Hepatic stellate cell (primary cell): Measurements from ENCODE around the gene PHLDA2.
"Not testable (repeated sequence)": the region's sequence is repeated elsewhere in the genome, so short reads cannot be mapped to it uniquely, and the experiment has no call there.

ENCODE experiments used
- DNase-seq: peaks from one replicate; pipeline ENCODE4 v3.0.0; 2011; ENCODE audit warnings: low spot score

PHLDA2 gene

DNA sequence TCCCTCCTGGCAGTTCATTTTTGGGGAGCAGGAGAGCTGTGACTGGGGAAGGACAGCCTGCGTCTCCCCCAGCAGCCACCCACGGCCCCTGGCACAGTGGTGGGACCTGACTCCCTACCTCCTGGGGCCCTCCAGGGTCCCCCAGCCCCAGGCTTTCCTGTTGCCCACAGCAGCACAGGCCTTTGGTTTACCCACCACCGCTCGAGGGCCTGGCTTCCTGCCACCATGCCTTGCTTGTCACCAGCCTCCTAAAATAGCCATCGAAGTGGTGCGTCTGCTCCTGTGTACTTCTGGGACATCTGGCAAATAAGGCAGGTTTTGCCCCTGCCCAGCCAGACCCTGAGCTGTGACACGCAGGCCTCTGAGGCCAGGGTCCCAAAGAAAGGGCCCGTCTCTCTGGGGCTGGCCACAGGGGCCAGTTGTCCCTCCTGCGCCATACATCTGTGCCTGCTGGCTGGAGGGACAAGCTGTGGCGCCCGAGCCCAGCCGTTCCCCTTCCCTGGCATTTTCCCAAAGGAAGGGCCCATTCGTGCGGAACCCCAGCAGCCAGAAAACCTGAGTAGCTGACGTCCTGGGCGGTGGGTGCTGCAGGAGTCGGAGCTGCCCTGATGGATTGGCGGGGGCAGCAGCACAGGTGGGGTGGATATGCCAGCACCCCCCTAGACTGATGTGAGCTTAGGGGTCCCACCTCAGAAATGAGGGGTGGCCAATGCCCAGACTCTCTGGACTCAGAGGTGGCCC lies 14.6 kb downstream of the PHLDA2 start:
- DNase-seq, result no peak

- DNase-seq, result no peak
Measured at GRCh38 chr11:2913776-2914175, 15.4 kb downstream of the PHLDA2 start.

DNA sequence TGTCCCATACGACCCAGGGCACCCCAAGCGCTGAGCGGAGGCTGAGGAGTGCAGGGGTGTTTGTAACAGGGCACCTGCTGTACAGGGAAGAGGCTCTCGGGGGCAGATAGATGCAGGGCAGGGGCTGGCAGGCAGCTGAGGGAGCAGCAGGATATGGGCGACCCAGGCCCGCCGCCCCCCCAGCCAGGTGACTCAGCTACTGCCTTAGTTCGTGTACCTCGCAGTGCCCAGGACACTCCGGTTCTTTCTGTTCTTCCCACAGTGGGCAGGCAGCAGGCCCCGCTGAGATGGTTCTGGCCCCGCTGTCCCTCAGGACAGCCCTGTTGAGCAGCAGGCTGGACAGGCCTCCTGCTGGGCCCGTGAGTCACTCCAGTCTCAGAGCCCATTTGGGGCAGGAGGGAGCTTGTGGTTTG lies 16.2 kb downstream of the PHLDA2 start:
- peak; percentile 79 for DNase-seq

- peak; percentile 95 for DNase-seq
Measured at GRCh38 chr11:2912498-2912897, 16.7 kb downstream of the PHLDA2 start.

- no peak for DNase-seq
Measured at GRCh38 chr11:2911785-2912391, 17.3 kb downstream of the PHLDA2 start.

- DNase-seq, result no peak
Measured at GRCh38 chr11:2911088-2911784, 18.0 kb downstream of the PHLDA2 start.

DNA sequence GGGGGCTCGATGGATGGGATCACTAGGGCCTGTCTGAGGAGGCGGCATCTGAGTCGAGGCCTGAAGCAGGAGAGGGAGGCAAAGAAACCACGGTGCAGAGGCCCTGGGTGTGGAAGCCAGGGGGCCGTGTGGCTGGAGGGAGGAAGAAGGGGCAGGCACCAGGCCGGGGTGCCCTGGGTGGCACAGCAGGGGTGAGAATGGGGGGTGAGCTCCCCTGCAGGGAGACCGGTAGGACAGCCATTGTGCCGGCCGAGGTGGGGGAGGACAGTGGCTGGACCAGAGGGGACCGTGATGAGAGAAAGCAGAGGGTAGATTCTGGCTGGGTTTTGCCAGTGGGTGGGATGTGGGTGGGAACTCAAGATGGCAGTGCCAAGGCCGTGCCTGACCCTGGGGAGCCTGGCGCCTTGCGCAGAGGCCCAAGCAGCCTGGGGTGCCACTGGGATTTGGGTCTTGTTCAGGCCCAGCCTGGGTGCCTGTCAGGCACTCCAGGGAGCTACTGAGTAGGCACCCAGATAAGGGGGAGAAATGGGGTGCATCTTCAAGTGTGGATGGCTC lies 18.7 kb downstream of the PHLDA2 start:
- DNase-seq, result no peak

DNA sequence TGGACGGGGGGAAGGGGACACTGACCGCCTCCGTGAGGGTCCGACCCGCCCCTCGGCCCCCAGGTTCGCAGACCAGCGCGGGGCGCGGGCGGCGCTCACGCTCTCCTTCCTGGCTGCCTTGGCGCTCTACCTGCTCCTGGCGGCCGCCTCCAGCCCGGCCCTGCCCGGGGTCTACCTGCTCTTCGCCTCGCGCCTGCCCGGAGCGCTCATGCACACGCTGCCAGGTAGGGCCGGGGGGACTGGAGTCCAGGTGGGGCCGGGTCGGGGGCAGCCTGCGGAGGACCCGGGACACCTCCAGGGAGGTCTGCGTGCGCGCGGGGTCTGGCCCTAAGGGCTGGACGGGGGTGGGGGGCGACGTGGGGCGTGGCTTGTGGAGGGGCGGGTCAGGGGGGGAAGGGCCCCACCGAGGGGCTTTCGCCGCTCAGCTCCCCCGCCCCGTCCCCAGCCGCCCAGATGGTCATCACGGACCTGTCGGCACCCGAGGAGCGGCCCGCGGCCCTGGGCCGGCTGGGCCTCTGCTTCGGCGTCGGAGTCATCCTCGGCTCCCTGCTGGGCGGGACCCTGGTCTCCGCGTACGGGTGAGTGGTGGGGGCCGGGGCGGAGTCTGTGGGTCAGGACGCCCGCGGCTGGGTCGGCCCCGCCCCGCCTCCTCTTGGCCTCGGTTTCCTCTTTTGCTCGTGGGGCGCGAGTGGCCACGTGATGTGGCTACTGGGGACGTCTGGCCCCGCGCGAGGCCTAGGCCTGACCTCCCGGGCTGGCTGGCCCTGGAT lies 19.9 kb downstream of the PHLDA2 start:
- no peak for DNase-seq

DNA sequence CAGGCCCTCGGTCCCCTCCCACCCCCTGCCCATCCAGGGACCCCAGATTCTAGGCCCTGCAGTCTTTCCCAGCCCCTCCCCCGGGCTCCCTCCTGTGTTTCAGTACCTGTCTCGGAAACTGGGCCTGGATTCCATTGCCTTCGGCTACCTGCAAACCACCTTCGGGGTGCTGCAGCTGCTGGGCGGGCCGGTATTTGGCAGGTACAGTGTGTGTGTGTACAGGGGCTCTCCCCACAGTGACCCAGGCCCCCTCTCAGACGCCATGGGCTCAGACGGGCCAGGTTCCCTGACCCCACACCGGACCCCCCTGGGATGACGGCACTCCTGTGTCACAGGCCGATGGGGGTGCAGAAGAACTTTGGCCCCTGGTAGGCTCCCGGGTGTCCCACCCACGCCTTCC lies 21.1 kb downstream of the PHLDA2 start:
- no peak for DNase-seq

DNA sequence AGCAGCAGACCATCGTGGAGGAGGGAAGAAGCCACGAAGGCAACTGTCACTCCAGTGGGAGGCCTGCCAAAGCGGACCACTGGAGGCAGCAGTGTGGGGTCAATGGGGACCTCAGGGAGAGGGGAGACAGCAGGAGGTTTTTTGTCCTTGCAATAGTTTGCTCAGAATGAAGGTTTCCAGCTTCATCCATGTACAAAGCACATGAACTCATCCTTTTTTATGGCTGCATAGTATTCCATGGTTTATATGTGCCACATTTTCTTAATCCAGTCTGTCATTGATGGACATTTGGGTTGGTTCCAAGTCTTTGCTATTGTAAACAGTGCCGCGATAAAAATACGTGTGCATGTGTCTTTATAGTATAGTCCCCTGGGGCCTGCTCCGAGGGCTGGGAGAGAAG lies 23.9 kb downstream of the PHLDA2 start:
- not testable (repeated sequence) for DNase-seq

- DNase-seq, result no peak
Measured at GRCh38 chr11:2904153-2905052, 24.8 kb downstream of the PHLDA2 start.

DNA sequence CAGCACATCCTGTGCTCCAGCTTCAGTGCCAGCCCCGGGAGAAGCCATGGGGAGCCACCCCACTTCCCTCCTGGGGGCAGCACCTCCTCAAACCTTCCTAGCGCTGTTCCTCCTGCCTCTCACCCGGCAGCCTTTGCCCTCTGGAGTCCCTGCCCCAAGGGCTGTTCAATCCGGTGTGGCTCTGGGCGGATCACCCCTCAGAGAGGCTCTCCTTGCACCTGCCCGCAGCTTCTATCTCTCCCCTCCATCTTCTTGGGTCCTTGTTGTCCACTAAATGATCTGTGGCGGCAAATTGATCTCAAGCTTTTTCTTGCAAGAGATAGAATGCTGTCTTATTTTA lies 25.6 kb downstream of the PHLDA2 start:
- no peak for DNase-seq

GRCh38 chr11:2902784-2903671 lies 26.2 kb downstream of the PHLDA2 start:
- DNase-seq, result no peak

DNA sequence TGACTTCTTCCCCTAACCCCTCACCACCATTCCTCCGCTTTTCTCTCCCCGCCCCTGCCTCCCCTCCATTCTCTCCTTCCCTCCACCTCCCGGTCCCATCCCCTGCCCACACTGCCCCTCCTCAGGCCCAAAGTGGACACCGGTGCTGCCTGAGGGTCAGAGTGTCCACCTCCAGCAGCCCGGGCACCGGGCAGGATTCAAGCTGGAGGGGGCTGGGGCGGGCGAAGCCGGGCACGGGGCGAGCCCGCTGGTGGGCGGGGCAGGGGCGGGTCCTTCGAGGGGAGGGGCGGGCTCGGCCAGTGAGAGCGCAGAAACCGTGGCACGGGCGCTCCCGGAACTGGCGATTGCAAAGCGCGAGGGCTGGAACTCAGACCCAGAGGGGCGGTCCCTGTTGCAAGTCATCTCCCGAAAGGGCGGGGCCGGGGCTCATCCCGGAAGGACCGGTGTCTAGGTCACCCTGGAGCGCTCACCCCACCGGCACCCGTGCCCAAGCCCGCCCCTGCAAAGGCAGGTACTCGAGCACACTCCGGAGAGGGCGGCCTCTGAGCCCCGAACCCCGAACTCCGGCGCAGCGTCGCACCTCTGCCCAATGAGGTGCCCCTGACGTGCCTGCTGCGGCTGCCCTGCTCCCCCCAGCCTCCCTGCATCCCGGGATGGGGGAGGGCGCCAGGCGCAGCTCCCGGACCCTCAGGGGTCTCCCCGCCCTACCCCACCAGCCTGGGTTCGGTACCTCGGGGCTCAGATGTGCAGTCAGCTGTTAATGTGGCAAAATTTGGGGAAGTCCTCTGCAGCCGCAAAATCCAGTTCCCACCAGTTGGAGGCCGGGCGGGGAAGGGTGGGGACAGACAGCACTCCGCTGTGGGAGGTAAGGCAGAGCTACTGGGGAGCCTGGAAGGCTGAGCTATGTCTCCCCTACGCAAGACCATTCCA lies 27.1 kb downstream of the PHLDA2 start:
- peak; percentile 99 for DNase-seq

GRCh38 chr11:2901196-2901796 lies 27.9 kb downstream of the PHLDA2 start:
- no peak for DNase-seq

DNA sequence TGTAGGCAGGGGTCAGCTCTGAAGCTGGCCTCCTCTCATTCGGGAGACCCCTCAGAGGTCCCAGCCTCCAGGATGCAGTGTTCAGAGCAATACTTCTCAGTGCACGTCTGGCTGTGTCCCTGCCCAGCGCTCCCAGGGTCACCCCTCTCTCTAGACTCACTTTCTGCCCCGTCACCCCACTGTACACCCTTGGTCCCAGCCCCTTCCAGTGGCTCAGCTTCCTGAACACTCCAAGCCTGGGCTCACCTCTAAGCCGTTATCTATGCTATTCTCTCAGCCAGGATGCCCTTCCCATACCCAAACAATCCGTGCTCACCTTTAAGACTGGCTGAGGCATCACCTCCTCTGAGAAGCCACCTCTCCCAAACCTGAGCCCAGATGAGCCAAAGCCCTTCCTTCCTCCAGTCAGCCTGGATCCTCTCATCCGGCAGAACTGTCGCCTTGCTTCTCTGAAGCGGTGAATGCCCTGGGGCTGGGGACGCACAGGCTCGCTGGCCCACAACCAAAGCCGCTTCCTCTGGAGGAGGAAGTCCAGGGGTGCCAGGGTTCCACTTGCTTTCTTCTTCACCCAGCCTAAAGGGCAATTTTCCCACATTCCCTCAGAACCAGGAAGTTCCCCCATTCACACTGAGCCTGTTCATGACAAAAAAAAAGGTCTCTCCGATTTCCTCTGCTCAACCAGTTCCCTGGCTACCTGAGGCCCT lies 30.0 kb downstream of the PHLDA2 start:
- no peak for DNase-seq

DNA sequence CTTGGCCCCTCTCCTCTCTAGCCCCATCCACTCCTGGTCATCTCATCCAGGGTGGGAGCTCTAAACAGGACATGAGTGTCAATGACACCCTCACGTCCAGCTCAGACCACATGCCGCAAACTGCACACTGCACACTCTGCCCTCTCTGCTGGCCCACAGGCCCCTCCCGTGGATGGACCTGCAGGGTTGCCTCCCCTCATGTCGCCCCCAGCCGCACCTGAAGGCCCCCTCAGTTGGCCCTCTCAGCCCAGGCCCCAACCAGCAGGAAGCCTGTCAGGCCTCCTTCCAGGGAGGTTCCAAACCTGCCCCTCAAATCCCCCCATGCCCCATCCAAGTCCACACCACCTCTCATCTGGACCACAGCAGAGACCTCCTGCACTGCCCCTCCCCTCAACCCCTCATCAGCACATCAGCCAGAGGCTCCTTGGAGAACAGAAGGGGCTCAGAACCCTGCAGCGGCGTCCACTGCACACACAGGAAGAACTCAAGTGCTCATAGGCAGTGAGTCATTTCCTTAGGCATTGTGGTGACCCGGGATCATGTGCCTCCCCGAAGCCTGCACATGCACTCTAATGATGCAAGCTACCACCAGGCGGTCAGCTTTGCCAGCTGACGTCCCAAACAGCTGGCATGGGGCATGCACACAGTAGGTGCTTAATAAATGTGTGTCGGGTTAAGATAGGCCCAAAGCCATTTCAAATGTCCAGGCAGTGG lies 30.7 kb downstream of the PHLDA2 start:
- peak; percentile 95 for DNase-seq
